GM12872 (cell line): ENCODE data around the gene SETD4.

Source experiments
- CTCF ChIP-seq: IDR thresholded peaks from 3 replicates; pipeline ENCODE4 v1.5.1; 2011; ENCODE audit warnings: low read depth, mild to moderate bottlenecking, low read length, moderate library complexity; ENCODE audit not compliant: insufficient read depth

Gene SETD4

GRCh38 chr21:35987475-35987874, 72.9 kb downstream of the SETD4 start:
- no peak for TF ChIP-seq CTCF

GRCh38 chr21:35984654-35985361, 75.5 kb downstream of the SETD4 start:
- TF ChIP-seq CTCF = 0 out of 3 replicates have a peak, but pooled peaks have one; percentile 3
